GM19455 (cell line): Measurements from ENCODE around the gene PSMD12.
"Not testable (repeated sequence)": the region's sequence is repeated elsewhere in the genome, so short reads cannot be mapped to it uniquely, and the experiment has no call there.

Experiments used
- ATAC-seq: cut with Tn5 transposase; IDR thresholded peaks from one replicate; pipeline ENCODE4 v1.9.1; 2021; ENCODE audit not compliant: unreplicated experiment

Gene PSMD12

DNA sequence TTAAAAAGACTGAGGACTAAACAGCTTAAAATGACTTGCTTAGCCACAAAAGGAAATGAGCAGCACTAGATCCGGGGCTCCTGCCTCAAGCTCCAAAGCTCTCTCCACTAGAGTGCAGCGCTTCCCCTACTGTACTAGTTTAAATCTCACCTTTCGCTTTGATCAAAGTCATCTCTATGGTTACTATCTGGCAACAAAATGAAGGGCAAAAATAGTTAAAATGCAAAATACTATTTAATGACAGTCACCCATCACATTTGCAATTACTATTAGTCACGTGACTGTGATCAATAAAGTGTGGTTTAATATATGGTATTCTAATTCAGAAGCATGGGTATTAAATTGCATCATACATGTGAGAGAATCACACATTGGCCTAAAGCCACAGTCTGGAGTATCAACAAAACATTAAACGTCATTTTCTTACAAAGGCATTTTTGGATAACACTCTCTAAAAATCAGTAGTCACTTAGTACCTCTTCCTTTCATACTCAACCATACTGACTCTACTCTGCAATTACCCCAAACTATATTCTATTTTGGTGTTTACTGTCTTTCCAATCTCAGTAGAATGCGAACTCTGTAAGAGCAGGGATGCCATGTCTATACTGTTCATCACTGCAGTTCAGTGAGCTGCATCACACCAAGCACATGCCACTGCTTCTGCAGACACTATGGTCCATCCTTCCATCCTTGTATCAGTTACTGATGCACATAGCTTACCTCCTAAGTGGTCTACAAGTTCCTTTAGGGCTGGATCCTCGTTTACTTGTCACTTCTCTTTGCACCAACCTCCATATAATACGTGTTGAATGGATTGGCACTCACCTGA lies 6.2 kb downstream of the PSMD12 start:
- no peak for ATAC-seq

DNA sequence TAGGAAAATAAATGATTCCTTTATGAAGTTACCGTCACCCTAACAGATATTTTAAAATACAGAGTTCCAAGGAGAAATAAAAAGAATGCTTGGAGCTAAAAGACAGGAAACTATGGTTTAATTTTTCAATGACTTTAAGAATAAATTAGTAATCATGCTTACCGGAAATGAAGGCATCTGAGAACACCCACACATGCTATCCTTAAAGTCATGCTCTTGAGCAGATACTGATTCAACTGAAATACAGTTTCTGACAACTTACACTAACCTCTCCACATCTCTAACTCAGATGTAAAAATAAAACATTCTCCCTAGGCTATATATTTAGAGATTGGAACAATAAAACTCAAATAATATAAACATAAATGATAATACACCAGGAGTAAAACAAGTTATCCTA lies 7.8 kb downstream of the PSMD12 start:
- ATAC-seq = no peak

DNA sequence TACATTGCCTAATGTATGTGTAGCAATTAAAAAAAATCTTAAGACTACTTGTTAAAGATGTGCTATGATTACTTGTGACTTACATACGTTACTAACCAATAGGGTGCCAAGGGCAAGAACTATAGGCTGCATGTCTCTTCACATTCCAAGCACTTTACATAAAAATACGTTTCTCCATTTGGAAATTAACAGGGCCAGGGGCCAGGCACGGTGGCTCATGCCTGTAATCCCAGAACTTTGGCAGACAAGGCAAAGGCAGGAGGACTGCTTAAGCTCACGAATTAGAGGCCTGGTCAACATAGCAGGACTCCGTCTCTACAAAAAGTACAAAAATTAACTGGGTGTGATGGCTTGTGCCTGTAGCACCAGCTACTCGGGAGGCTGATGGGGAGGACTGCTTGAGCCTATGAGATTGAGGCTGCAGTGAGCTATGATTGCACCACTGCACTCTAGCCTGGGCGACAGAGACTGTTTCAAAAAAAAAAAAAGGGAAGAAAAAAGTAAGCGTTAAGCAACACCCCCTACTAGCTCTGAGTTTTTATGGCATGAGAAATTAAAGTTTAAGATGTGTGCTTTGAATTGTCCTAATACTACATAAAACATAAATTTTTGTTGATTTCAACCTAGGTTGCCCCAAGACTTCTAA lies 12.3 kb downstream of the PSMD12 start:
- ATAC-seq = no peak

DNA sequence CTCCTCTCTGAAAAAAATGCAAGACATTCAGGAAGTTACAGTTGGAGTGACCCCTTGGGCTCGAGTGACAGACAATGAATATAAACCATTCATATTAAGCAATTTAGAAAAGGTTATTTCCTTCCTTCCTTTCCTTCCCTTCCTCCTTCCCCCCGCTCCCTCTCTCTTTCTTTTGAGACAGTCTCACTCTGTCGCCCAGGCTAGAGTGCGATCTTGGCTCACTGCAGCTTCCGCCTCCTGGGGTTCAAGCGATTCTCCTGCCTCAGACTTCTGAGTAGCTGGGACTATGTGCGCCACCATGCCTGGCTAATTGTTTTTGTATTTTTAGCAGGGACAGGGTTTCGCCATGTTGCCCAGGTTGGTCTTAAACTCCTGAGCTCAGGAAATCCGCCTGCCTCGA lies 13.2 kb downstream of the PSMD12 start:
- no peak for ATAC-seq

DNA sequence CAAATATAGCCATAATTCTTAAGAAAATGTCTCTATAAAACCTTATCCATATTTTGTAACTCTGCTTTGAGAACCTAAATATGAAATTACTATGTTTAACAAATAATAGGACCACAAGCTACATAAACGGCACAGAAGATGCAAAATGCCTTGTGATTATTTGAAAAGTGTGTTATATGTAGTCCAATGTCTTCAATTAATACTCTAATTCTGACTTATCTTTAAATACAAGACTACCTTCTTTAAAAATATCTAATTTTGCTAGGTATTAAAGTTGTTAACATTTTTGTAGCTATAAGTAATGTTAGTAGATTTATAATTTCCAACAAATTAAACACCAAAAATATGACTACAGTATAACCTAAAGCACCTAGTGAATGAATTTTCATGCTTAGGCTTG lies 17.0 kb downstream of the PSMD12 start:
- ATAC-seq = no peak

DNA sequence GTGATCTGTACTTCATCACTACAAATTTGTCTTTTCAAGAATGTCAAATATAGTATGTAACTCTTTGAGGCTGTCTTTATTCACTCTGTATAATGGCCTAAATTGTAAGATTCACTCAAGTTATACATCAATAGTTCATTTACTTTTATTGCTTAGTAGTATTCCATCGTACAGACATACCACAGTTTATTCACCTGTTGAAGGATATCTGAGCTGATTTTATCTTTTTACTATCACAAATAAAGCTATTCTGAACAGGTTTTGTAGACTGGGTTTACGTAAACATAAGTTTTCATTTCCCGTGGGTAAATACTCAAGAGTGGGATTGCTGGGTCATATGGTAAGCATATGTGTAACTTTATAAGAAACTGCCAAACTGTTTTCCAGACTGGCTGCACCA lies 18.6 kb downstream of the PSMD12 start:
- no peak for ATAC-seq

DNA sequence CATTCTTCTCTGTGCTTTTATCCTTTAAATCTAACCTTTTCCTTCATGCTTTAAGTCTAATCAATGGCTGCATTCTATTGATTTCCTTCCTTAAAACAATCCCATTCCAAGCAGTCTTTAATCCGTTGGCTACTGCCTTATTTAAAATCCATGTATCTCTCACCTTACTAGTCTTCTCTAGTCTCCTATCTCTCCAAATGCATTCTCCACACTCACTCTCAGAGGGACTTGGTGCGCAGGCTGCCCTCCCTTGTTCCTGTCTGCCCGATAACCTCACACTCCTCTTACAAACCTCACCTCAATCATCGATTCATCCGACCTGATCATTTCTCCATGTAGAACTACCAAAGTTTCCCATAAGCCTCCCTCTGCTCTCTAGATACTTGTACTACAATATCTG lies 23.1 kb downstream of the PSMD12 start:
- no peak for ATAC-seq

DNA sequence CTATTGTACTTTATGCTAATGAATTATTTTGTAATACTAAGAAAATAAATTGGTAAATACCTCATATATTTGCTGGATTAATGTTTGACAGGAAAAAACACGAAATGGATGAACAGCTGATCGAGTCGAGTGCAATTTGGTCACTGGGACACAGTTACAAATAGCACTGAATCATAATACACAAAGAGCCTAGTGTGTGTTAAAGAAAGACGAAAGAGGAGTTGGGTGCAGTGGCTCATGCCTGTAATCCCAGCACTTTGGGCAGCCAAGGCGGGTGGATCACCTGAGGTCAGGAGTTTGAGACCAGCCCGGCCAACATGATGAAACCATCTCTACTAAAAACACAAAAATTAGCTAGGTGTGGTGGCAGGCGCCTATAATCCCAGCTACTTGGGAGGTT lies 28.0 kb downstream of the PSMD12 start:
- not testable (repeated sequence) for ATAC-seq

DNA sequence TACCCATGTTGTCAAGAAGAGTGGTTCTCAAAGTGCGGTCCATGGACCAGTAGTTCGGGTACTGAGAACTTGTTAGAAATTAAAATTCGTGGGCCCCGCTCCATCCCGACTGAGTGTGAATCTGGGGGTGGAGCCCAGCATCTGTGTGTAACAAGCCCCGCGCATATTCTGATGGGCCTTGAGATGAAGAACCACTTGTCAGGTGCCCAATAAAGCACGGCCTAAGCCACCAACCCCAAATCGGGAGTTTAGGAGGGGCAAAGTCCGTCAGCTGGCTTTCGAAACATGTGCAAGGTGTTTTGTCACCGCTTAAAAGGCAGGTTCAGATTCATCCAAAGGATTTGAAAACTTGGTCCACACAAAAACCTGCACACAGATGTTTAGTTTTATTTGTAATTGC lies 29.5 kb downstream of the PSMD12 start:
- no peak for ATAC-seq

DNA sequence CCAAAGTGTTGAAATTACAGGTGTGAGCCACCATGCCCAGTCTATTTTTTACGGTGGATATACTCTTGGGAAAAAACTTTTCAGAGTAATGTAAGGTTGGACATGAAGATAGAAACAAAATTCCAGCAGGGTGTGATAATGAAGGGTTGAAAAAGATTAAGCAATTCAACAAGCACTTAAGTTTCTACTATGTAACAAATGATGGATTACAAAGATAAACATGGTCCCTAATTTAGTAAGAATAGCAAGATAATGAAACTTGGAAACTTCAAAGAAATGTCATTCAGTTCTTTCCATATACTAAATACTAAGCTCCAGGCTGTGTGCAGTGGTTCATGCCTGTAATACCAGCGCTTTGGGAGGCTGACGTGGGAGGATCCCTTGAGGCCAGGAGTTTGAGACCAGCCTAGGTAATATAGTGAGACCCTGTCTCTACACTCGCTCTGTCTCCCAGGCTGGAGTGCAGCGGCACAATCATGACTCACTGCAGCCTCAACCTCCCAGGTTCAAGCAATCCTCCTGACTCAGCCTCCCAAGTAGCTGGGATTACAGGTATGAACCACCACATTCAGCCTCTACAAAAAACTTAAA lies 31.0 kb downstream of the PSMD12 start:
- no peak for ATAC-seq

DNA sequence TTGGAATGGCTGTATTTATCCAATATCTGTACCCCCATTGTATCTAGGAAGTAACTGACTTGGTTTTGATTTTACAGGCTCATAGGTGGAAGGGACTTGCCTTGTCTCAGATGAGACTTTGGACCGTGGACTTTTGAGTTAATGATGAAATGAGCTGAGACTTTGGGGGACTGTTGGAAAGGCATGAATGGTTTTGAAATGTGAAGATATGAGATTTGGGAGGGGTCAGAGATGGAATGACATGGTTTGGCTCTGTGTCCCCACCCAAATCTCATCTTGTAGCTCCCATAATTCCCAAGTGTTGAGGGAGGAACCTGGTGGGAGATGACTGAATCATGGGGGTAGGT lies 34.2 kb downstream of the PSMD12 start:
- ATAC-seq = not testable (repeated sequence)

DNA sequence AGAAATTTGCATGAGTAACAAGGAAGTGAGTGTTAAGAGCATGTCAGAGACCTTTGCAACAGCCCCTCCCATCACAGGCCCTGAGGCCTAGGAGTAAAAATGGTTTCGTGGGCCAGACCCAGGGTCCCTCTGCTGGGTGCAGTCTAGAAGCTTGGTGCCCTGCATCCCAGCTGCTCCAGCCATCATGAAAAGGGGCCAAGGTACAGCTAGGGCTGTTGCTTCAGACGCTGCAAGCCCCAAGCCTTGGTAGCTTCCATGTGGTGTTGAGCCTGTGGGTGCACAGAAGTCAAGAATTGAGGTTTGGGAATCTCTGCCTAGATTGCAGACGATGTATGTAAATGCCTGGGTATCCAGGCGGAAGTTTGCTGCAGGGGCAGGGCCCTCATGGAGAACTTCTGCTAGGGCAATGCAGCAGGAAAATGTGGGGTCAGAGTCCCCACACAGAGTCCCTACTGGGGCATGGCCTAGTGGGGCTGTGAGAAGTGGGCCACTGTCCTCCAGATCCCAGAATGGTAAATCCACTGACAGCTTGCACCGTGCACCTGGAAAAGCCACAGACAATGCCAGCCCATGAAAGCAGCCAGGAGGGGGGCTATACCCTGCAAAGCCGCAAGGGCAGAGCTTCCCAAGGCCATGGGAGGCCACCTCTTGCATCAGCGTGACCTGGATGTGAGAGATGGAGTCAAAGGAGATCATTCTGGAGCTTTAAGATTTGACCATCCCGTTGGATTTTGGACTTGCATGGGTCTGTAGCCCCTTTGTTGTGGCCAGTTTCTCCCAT lies 34.8 kb downstream of the PSMD12 start:
- not testable (repeated sequence) for ATAC-seq

DNA sequence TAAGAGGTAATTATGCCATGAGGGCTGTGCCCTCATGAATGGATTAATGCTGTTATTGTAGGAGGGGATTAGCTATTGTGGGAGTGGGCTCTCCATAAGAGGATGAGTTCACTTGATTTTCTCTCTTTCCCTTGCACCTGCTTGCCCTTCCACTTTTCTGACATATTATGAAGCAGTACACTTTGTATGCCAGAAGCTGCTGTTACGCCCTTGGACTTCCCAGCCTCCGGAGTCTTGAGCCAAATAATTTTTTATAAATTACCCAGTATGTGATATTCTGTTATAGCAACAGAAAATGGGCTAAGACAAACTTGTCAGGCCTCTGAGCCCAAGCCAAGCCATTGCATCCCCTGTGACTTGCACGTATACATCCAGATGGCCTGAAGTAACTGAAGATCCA lies 38.4 kb downstream of the PSMD12 start:
- no peak for ATAC-seq

DNA sequence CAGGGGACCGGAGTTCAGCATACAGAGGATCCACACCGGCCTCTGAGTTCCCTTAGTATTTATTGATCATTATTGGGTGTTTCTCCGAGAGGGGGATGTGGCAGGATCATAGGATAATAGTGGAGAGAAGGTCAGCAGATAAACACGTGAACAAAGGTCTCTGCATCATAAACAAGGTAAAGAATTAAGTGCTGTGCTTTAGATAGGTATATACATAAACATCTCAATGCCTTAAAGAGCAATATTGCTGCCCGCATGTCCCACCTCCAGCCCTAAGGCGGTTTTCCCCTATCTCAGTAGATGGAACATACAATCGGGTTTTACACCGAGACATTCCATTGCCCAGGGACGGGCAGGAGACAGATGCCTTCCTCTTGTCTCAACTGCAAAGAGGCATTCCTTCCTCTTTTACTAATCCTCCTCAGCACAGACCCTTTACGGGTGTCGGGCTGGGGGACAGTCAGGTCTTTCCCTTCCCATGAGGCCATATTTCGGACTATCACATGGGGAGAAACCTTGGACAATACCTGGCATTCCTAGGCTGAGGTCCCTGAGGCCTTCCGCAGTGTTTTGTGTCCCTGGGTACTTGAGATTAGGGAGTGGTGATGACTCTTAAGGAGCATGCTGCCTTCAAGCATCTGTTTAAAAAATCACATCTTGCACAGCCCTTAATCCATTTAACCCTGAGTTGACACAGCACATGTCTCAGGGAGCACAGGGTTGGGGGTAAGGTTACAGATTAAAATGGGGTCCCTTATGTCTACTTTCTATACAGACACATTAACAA lies 39.2 kb downstream of the PSMD12 start:
- ATAC-seq = not testable (repeated sequence)

DNA sequence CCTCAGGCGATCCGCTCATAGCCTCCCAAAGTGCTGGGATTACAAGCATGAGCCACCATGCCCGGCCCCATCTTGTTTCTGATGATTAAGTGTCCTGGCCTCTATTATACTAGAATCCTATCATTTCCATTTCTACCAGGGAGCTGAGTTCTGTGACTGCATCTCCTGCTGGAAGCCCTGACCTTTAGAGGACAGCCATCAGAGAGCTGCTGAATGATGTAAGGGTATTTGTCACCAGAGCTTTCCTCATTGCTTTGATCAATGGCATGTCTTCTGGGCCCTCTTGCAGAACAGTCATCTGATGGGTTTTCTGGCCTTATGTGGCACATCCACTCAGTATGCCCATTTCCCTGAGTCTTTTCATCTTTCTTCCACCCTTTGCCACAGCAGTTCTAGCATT lies 39.9 kb downstream of the PSMD12 start:
- ATAC-seq = no peak

DNA sequence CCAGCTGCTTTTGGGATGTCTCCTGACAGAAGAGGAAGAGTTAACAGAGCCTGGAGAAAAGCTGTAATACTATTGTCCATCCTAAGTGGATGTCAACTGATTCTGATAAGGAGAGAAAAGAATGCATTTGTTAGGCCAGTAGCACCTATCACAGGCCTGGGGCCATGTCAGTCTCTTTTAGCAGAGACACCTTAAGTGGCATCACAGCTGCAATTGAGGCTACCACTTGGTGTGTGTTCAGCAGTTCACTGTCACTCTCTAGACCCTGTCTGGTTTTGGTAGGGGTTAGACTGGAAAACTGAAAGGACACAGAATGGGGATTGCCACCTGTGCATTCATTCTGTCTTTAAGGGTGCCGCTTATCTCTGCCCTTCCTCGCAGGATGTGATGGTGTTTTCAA lies 42.0 kb downstream of the PSMD12 start:
- ATAC-seq = no peak

DNA sequence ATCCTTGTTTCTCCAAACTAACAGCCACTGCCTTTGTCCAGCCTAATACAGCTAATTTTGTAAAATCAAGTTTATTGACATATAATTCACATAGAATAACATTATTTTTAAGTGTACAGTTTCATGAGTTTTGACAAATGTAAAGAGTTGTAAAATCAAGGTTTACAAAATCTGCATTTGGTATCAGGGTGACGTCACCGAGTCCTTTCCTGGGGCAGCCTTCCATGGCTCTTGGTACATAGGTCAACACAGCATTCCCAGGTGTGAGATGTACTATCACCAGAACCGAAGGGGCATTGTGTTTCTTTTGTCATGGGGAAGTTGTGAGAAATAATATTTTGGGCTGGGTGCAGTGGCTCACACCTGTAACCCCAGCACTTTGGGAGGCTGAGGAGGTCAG lies 42.9 kb downstream of the PSMD12 start:
- ATAC-seq = no peak

DNA sequence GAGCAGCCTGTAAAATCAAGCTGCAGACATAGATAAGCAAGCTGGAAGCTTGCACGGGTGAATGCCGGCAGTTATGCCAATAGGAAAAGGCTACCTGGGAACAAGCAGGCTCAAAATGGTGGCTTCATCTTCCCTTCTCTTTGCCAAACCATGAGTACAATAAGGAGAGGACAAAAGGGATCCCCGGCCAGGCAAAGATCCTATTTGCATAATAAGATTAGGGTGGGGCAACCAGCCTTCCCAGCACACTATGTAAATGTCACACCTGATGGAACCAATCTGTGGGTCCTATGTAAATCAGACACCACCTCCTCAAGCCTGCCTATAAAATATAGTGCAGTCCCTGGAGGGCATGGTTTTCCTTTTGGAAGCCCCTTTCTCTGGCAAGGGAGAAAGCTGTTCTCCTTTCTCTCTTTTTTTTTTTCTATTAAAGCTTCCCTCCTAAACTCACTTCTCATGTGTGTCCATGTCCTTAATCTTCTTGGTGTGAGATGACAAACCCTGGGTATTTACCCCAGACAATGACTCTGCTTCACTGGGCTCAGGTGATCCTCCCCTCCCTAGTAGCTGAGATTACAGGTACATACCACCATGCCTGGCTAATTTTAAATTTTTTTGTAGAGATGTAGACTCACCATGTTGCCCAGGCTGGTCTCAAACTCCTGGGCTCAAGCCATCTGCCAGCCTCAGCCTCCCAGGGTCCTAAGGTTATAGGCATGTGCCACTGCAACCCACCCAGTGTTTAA lies 44.2 kb downstream of the PSMD12 start:
- no peak for ATAC-seq

DNA sequence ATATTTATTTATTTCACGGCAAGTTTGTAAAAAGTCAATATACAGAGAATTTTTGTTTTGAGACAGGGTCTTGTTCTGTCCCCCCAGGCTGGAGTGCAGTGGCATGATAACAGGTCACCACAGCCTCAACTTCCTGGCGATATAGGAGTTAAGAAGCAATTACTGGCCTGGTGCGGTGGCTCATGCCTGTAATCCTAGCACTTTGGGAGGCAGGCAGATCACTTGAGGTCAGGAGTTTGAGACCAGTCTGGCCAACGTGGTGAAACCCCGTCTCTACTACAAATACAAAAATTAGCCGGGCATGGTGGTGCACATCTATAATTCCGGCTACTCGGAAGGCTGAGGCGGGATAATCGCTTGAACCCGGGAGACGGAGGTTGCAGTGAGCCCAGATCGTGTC lies 44.9 kb downstream of the PSMD12 start:
- ATAC-seq = not testable (repeated sequence)

DNA sequence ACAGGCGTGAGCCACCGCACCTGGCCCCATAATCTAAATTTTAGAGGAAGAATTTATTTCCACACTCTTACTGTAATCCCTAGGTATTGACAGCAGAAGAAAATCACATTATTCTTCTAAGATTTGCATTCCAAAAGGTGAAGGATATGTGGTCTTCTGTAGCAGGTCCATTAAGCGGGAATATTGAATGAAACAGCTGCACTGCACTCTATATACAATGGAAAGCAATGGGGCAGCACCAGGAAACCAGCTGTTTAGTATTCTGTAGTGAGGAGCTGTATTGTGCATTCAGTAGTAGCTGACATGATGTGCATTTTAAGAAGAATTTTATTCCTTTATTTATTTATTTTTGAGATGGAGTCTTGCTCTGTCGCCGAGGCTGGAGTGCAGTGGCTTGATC lies 49.6 kb downstream of the PSMD12 start:
- ATAC-seq = no peak
